C4-2B (cell line): ENCODE measurements around the gene MAG.

ENCODE experiments used
- ZFX ChIP-seq: fragments of 450-650 bp; IDR thresholded peaks from 2 replicates; pipeline ENCODE4 v1.6.1; 2017
- TF ChIP-seq, protein P1 (sequence below): fragments of 450-650 bp; conservative IDR thresholded peaks from 2 replicates; pipeline ENCODE4 v1.5.1; 2017; ENCODE audit warnings: mild to moderate bottlenecking

DNA sequence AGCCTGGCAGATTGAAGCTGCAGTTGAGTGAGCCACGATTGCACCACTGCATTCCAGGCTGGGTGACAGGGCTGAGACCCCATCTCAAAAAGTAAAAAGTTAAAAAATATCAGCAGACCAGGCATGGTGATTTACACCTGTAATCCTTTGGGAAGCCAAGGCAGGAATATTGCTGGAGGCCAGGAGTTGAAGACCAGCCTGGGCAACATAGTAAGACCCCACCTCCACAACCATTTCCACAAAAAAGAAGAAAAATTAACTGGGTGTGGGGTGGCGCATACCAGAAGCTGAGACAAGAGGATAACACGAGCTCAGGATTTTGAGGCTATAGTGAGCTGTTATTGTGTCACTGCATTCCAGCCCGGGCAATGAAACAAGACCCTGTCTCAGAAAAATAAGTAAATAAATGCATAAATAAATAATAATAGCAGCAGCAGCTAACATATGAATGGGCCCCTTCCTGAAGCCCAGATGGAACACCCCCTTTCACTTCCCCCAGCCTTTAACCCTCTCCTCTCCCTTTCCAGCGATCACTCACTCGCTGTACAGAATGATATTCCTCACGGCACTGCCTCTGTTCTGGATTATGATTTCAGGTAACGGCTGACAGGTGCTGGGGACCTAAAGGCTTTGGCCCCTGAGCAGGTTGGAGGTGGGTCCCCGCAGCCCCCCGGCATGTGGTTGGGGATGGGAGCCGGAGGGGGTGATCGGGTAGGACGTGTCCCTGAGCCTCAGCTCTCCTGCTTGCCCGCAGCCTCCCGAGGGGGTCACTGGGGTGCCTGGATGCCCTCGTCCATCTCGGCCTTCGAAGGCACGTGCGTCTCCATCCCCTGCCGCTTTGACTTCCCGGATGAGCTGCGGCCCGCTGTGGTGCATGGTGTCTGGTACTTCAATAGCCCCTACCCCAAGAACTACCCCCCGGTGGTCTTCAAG is 3.2 kb downstream of the MAG start:
- TF ChIP-seq, protein P1, sequence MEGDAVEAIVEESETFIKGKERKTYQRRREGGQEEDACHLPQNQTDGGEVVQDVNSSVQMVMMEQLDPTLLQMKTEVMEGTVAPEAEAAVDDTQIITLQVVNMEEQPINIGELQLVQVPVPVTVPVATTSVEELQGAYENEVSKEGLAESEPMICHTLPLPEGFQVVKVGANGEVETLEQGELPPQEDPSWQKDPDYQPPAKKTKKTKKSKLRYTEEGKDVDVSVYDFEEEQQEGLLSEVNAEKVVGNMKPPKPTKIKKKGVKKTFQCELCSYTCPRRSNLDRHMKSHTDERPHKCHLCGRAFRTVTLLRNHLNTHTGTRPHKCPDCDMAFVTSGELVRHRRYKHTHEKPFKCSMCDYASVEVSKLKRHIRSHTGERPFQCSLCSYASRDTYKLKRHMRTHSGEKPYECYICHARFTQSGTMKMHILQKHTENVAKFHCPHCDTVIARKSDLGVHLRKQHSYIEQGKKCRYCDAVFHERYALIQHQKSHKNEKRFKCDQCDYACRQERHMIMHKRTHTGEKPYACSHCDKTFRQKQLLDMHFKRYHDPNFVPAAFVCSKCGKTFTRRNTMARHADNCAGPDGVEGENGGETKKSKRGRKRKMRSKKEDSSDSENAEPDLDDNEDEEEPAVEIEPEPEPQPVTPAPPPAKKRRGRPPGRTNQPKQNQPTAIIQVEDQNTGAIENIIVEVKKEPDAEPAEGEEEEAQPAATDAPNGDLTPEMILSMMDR, result no peak
- no peak for TF ChIP-seq ZFX
